DND-41 (cell line): ENCODE results near the gene PTMA.

ENCODE experiments used
- EZH2 ChIP-seq: IDR thresholded peaks from 3 replicates; pipeline ENCODE4 v1.6.1; 2012; ENCODE audit warnings: borderline replicate concordance, low read depth, mild to moderate bottlenecking, moderate library complexity, low read length, inconsistent platforms; ENCODE audit not compliant: severe bottlenecking
- TF ChIP-seq, protein P1 (sequence below): IDR thresholded peaks from 2 replicates; pipeline ENCODE4 v1.5.1; 2012; ENCODE audit warnings: borderline replicate concordance, low read length, moderate library complexity, mild to moderate bottlenecking; ENCODE audit not compliant: poor library complexity, severe bottlenecking; ENCODE audit errors: extremely low read depth

DNA sequence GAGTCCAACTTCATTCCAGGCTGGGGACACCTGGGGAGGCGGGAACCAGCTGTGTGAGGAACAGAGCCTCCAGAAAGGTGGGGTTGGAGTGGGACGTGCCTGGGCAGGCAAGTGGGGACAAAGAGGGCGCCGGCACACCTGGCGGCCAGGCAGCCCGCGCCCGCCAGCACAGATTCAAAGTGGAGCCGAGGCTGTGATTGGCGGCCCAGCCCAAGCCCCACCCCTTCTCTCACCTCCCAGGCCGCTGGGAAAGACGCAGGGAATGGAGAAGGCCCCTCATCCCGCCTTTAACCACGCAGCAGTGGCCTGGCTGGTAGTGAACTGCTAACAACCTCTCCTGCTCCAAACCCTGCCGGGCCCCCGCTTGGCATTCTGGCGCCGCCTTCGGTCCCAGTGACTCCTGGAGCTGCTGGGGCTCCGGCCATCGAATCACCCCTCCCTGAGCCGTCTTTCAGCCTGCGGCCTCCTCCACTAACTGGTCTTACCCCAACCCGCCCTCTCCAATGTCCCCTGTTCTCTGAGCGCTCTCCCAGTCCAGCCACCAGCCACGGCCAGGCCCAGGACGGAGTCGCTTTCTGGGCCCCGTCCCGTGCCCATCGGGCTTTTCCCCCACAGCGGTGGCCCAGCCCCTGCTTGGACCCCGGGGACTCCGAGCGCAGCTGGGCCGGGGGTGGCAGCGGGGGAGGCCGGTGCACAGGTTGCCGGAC is 27.9 kb upstream of the PTMA start:
- TF ChIP-seq, protein P1, sequence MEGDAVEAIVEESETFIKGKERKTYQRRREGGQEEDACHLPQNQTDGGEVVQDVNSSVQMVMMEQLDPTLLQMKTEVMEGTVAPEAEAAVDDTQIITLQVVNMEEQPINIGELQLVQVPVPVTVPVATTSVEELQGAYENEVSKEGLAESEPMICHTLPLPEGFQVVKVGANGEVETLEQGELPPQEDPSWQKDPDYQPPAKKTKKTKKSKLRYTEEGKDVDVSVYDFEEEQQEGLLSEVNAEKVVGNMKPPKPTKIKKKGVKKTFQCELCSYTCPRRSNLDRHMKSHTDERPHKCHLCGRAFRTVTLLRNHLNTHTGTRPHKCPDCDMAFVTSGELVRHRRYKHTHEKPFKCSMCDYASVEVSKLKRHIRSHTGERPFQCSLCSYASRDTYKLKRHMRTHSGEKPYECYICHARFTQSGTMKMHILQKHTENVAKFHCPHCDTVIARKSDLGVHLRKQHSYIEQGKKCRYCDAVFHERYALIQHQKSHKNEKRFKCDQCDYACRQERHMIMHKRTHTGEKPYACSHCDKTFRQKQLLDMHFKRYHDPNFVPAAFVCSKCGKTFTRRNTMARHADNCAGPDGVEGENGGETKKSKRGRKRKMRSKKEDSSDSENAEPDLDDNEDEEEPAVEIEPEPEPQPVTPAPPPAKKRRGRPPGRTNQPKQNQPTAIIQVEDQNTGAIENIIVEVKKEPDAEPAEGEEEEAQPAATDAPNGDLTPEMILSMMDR, result no peak
- no peak for TF ChIP-seq EZH2
